ENCODE measurements around the gene CABLES2. TPM values are rescaled to one million over a fixed set of nuclear protein-coding genes. Genes with fewer than 3 reads are reported as not detected.
A peak's percentile ranks its signal among the peaks of the same experiment; 100 is the strongest.

The CABLES2 gene
- total and polyA plus RNA-seq, 9 of the 15 experiments (the other 6 are each of a cell fraction or from before 2014, with no cell fraction given), result 0.46 to 4.2 (median 1.6) TPM

DNA sequence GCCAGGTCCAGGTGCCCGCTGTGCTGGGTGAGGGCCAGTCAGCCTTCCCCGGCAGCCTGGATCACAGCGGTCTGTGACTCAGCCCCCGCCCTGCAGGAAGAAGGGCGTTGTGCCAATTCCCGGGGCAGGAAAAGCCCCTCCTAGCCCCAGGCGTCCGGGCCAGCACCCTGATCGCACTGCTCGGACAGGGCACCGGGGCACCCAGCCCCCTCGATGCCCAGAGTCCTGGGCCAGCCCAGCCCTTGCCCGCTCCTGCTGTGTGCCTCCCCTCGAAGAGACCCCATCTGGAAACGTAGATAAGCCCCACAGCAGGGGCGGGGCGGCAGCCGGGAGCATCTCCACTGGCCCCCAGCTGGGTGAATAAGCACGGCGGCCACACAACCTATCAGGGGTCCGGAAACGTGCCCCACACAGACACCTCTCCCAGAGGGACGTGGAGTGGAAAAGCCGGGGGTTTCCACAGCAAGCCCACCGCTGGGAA lies 49.9 kb downstream of the CABLES2 start:
- Histone ChIP-seq H2AFZ (ENCODE audit: low read depth, low read length) (peak overlapping the region; percentile 40; the same call in 1 of the 2 replicates), H3K4me1 (replicated peaks in 1 of 2; ENCODE audit: control insufficient read depth in 2 of 2, insufficient read depth in 2 of 2, low read length in 2 of 2) (peaks cover 30 to 92% of the 10 kb centered on the region in 2 experiments), H3K9me1 (ENCODE audit: control insufficient read depth, insufficient read depth, low read length) (no peaks in the 10 kb centered on the region), H3K4me2 (ENCODE audit: insufficient read depth, low read length) (peak overlapping the region; percentile 97), H3K79me2 (ENCODE audit: control insufficient read depth, insufficient read depth, low read length) (peaks cover 54% of the 10 kb centered on the region), H3K27ac (ENCODE audit: extremely low read depth, low read depth, low read length) (peak overlapping the region; percentile 92), H3K36me3 (ENCODE audit: control insufficient read depth, insufficient read depth, low read length) (peaks cover 65% of the 10 kb centered on the region; the same call in 1 of the 3 replicates), H3K9ac (ENCODE audit: insufficient read depth in 1 of 2, low read depth in 2 of 2, low read length in 2 of 2) (peak overlapping the region; percentile 89 to 93), H3K9me3 (replicated peaks; ENCODE audit: control insufficient read depth, insufficient read depth, low read depth, low read length) (no peaks in the 10 kb centered on the region), H3K27me3 (ENCODE audit: control insufficient read depth in 2 of 2, insufficient read depth in 2 of 2, low read length in 2 of 2) (no peaks in the 10 kb centered on the region), H3K4me3 (peak overlapping the region; percentile 42), H4K20me1 (replicated peaks; ENCODE audit: control insufficient read depth, insufficient read depth, low read length) (0 out of 2 replicates have a peak, but pooled peaks cover 3% of the 10 kb centered on the region)
- DNase-seq (ENCODE audit: extremely low read depth in 1 of 4, low spot score in 3 of 4) (peak; percentile 82 to 90 (median 88)), ATAC-seq (peak; percentile 72), FAIRE-seq (peak; percentile 89)
- ChIA-PET CTCF (ENCODE audit: low intra/inter-chr PET ratio) (no interaction called here), POLR2A (interaction anchor here (0.5 to 1.5 kb wide), 8 partner anchors 8 to 438 kb away, joined by 3 to 6 read pairs (median 3); partner anchors contain the start of gene LAMA5)
- intact Hi-C loops (cut with micrococcal nuclease), result no loop called here
- BruUV-seq (replicated peaks), result no TSS peak
- in situ Hi-C loops (cut with MboI), result no loop called here
- 8% methylated on average over 22 of the region's 25 CpGs for WGBS (ENCODE audit: insufficient coverage, low coverage, missing lambda C conversion rate)
- TF ChIP-seq GABPB1 (CRISPR knock-in tag; IDR thresholded peaks at IDR 0.05), result peak; percentile 61; the same call in 1 of the 2 replicates
- TF ChIP-seq CBFA2T3 (IDR thresholded peaks at IDR 0.05), result peak; percentile 91
- no peak for TF ChIP-seq TBP (optimal IDR thresholded peaks at IDR 0.05; ENCODE audit: low read depth, low read length)
- peak; percentile 93 for TF ChIP-seq DPF2 (IDR thresholded peaks at IDR 0.05)
- no peak for TF ChIP-seq ATF1 (CRISPR knock-in tag; IDR thresholded peaks at IDR 0.05)
- 0 out of 2 replicates have a peak, but pooled peaks have one; percentile 24 for TF ChIP-seq ATF1 (tag; IDR thresholded peaks at IDR 0.05)
- TF ChIP-seq, protein P1, sequence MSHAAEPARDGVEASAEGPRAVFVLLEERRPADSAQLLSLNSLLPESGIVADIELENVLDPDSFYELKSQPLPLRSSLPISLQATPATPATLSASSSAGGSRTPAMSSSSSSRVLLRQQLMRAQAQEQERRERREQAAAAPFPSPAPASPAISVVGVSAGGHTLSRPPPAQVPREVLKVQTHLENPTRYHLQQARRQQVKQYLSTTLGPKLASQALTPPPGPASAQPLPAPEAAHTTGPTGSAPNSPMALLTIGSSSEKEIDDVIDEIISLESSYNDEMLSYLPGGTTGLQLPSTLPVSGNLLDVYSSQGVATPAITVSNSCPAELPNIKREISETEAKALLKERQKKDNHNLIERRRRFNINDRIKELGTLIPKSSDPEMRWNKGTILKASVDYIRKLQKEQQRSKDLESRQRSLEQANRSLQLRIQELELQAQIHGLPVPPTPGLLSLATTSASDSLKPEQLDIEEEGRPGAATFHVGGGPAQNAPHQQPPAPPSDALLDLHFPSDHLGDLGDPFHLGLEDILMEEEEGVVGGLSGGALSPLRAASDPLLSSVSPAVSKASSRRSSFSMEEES (CRISPR knock-in tag; IDR thresholded peaks at IDR 0.05), result no peak
- peak; percentile 76 to 89 for TF ChIP-seq MAZ (CRISPR knock-in tag; conservative IDR thresholded peaks at IDR 0.05 in 1 of 2, IDR thresholded peaks at IDR 0.05 in 1 of 2)
- TF ChIP-seq ZNF589 (CRISPR knock-in tag; IDR thresholded peaks at IDR 0.05; ENCODE audit: low read depth), result 0 out of 2 replicates have a peak, but pooled peaks have one; percentile 27
- peak; percentile 71 for TF ChIP-seq SMAD4 (CRISPR knock-in tag; conservative IDR thresholded peaks at IDR 0.05)
- peak; percentile 78 for TF ChIP-seq NCOR1 (IDR thresholded peaks at IDR 0.05)
- TF ChIP-seq, protein P2, sequence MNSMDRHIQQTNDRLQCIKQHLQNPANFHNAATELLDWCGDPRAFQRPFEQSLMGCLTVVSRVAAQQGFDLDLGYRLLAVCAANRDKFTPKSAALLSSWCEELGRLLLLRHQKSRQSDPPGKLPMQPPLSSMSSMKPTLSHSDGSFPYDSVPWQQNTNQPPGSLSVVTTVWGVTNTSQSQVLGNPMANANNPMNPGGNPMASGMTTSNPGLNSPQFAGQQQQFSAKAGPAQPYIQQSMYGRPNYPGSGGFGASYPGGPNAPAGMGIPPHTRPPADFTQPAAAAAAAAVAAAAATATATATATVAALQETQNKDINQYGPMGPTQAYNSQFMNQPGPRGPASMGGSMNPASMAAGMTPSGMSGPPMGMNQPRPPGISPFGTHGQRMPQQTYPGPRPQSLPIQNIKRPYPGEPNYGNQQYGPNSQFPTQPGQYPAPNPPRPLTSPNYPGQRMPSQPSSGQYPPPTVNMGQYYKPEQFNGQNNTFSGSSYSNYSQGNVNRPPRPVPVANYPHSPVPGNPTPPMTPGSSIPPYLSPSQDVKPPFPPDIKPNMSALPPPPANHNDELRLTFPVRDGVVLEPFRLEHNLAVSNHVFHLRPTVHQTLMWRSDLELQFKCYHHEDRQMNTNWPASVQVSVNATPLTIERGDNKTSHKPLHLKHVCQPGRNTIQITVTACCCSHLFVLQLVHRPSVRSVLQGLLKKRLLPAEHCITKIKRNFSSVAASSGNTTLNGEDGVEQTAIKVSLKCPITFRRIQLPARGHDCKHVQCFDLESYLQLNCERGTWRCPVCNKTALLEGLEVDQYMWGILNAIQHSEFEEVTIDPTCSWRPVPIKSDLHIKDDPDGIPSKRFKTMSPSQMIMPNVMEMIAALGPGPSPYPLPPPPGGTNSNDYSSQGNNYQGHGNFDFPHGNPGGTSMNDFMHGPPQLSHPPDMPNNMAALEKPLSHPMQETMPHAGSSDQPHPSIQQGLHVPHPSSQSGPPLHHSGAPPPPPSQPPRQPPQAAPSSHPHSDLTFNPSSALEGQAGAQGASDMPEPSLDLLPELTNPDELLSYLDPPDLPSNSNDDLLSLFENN (IDR thresholded peaks at IDR 0.05; ENCODE audit: low read depth in 2 of 2, low read length in 2 of 2), result peak in 1 of 2 experiments; percentile 64; a peak in 1 of 4 replicates
- peak; percentile 81 for TF ChIP-seq CBFA2T2 (conservative IDR thresholded peaks at IDR 0.05)
- TF ChIP-seq KLF16 (IDR thresholded peaks at IDR 0.05), result peak; percentile 73; the same call in 1 of the 2 replicates
- TF ChIP-seq ZNF175 (CRISPR knock-in tag; IDR thresholded peaks at IDR 0.05; ENCODE audit: low read depth), result 0 out of 2 replicates have a peak, but pooled peaks have one; percentile 23
- no peak for TF ChIP-seq PRPF4 (IDR thresholded peaks at IDR 0.05; ENCODE audit: insufficient read depth, low read depth, low read length, poor library complexity, severe bottlenecking)
- TF ChIP-seq YY1 (IDR thresholded peaks at IDR 0.05; ENCODE audit: borderline replicate concordance in 1 of 3, control insufficient read depth in 1 of 3, extremely low read depth in 1 of 3, insufficient read depth in 3 of 3, insufficient read length in 1 of 3, insufficient replicate concordance in 2 of 3, low read depth in 1 of 3, low read length in 2 of 3), result peak in 1 of 3 experiments; percentile 36

Measured in K562 (cell line).